GM18508 (cell line): Measurements from ENCODE around the gene STC2.
"Not testable (repeated sequence)": the region's sequence is repeated elsewhere in the genome, so short reads cannot be mapped to it uniquely, and the experiment has no call there.

Source experiments
- ATAC-seq: cut with Tn5 transposase; IDR thresholded peaks from one replicate; pipeline ENCODE4 v1.9.1; 2021; ENCODE audit warnings: moderate number of reproducible peaks; ENCODE audit not compliant: insufficient read depth, unreplicated experiment

The STC2 gene, protein sequence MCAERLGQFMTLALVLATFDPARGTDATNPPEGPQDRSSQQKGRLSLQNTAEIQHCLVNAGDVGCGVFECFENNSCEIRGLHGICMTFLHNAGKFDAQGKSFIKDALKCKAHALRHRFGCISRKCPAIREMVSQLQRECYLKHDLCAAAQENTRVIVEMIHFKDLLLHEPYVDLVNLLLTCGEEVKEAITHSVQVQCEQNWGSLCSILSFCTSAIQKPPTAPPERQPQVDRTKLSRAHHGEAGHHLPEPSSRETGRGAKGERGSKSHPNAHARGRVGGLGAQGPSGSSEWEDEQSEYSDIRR

DNA sequence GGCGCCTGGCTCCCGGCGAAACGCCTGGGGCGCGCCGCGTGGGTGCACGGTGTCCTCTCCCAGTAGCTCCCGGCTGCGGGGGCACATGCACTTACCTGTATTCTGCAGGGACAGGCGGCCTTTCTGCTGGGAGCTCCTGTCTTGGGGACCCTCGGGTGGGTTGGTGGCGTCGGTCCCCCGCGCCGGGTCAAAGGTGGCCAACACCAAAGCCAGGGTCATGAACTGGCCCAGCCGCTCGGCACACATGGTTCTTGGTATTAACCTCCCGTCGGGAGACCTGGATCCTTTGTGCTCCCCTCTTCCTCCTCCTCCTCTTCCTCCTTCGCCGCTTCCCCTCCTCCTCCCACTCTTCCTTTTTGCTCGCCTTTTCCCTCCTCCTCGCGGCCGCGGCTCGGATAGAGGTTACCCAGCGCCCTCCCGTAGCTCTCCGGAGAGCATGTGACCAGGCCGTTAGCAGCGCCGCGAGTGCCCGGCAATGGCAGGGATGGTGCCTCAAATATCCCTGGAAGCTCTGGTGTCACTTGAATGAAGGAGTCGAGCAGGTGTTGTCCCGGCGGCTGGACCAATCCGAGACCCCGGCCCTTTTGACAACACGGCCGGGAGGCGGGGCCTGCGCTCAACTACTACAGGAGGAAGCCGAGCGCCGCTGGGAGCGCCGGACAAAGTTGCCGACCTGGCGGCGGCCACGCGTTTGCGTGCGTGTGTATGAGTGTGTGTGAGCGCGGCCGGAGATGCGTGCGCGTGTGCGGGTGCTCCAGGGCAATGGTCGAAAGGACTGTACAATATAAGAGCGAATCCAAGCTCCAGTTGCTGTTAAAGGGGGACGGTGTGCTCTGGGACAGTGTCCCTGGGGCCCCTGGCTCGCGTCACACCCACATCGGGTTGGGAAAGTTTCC is at the start of gene STC2:
TSS of gene STC2 (minus strand) at position 467 of the 896 bp plus-strand sequence. CDS start at position 246, 221 bp downstream.
- peak; percentile 33 for ATAC-seq

DNA sequence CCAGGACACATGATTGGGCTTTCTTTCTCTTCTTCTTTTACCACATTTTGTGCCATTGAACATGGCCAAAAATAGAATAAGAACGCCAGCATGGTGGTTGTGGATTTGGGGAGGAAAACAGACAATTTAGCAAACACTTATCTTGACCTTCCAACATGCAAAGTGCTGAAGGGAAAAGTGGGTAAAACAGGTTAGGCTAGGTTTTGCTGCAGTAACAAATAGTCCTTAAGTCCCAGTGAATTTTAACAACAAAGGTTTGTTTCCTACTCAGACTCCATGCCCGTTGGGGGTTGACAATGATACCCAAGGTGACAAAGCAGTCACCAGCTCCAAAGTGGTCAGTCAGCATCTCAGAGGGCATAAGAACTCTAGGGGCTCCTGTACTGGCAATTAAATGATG is 43.2 kb upstream of the STC2 start:
- no peak for ATAC-seq

DNA sequence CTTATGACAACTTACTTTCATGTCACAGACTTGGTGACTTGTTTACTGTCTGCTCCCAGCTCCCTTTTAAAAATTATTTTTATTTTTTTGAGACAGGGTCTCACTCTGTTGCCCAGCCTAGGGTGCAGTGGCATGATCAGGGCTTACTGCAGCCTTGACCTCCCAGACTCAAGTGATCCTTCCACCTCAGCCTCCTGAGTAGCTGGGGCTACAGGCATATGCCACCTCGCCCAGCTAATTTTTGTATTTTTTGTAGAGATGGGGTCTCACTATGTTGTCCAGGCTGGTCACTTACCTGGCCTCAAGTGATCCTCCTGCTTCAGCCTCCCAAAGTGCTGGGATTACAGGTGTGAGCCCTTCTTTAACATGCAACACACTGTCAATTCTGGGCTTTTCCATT is 35.2 kb upstream of the STC2 start:
- ATAC-seq = not testable (repeated sequence)

DNA sequence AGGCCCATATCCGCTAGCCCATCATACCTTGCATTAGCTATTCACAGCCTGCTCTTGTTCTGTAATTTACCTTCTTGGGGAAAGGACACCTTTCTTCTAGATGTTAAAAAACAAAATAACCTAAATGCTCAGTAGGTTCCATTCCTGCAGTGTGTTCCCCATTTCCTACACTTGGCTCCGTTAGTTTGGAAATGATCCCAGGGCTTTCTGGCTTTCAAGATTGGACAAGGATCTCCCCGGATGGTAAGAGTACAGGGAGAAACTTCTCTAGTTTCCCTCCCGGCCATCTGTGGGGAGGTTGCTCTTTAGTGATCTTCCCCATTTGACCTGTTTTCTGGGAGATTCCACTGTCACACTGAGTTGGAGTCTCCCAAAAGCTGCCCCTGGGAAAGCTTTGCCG is 27.3 kb upstream of the STC2 start:
- no peak for ATAC-seq

DNA sequence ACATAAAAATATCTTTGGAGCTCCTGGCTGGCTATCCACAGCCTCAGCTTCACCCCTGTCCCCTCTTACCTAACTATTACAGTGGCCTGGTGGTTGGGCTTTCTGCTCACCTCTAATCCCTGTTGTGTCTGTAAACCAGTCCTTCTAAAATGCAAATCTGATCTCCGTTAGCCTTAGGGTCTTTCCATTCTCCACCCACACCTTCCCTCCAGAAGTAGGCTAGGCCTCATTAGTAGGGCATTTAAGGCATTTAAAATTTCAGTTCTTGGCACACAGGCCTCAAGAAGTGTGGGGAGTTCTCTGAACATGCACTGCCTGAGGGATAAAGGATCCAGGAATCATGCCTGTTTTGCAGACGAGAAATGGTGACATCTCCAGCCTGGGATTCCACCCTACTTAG is 26.4 kb upstream of the STC2 start:
- no peak for ATAC-seq

DNA sequence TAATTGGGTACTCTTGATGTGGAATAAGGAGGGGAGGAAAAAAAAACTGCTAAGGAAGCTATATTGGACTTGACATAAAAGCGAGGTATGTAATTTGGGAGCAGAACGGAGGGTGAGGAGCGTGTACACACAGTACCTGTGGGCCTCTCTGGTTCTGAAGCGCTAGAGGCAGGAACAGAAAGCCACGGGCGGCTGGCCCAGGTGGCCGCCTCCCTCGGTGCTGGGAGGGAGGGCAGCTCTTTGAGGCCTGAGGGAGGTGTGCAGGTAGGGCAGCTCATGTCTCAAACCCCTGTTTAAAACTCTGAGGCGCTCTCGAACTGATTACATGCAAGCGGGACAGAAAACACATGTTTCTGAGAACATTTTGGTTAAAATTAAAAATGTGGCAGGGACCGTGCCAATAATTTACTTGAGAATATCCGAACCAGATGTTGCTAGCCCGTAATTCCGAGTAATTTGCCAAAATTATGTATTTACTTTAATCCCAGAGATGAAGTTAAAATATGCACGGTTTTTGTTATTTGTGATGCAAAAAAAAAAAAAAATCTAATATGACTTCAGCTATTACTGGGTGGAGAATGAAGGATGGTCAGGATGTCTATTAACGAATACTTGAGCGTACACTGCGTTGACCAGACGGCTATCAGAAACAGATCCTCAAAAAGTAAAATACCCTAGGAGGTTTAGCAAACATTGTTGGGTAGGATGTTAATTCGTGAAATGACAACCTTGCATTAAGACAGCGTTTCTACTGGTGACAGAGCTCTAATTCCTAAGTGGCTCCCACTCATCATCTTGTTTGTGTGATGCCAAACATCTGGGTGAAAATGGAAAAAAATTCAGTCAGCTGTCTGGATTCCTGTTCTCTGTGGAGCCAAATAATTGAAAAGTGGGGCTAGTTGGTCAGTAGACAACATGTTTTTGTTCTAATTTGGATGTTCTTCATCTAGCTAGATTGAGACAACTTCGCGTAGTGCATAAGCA is 24.4 kb upstream of the STC2 start:
- no peak for ATAC-seq

DNA sequence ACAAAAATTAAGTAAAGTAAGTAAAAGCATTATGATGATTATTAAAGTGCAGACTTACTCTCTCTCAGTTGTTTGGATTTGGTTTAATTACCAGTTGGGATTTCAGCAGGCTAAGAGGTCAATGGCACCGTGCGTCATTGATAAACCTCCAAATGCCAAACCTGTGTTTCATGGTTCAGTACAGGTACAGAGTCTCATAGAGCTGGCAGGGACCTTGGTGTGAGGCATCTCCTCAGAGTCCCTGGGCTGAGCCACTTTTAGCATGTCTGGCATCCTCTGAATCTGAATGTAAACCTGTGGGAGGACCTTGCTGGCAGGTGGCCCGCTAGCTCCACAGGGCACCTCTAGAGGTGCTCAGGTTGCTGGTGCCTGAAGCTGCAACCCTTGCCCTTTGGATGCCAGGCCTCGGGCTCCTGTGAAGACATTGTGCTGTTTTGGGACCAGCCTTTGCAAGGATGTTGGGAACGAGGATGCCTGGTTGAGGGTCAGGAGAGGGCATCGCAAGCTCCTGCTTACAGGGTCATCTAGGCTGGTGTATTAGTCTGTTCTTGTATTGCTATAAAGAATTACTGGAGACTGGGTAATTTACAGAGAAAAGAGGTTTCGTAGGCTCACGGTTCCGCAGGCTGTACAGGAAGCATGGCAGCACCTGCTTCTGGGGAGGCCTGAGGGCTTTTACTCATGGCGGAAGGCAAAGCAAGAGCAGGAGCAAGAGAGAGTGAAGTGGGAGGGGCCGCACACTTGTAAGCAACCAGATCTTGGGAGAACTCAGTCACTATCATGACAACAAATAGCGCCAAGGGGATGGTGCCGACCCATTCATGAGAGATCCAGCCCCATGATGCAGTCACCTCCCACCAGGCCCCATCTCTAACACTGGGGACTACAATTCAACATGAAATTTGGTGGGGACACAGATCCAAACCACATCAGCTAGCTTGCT is 14.9 kb upstream of the STC2 start:
- no peak for ATAC-seq

DNA sequence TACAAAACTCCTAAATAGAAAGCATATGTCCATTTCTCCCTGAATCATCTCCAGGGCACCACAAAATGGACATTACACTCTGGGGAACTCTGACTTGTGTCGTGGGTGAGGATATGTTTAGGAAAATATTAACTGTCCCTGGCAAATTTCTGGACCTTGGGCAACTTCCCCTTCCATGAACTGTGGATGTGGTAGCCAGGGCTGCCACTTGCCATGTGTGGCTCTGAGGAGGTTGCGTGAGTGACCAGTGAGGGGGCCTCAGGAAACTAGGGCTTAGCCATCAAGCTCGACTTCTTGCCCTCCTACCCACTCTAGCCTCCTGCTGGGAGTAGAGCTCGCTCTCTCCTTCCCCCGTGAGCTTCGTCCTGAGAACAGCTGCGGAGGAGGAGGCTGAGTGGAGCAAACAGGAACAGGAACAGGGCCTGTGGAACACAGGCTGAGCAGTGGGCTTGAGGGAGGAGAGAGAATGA is 13.8 kb upstream of the STC2 start:
- no peak for ATAC-seq

DNA sequence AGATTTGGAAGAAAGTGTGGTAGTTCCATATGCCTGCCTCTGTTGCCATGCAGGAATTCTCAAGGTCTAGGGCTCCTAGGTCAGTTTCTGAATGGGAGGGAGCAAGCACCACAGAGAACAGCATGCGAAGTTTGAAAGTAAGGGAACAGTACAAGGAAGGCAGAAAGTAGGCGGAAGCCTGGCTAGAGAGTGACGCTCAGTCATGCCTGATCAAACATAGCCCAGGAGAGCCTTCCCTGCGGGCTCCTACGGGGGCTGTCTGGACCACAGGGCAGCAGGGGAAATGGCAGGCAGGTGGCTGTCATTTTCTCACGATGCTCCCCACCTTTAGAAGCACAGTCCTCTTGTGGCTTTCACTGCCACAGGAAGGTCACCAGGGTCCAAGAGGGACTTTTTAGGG is 12.8 kb upstream of the STC2 start:
- no peak for ATAC-seq

DNA sequence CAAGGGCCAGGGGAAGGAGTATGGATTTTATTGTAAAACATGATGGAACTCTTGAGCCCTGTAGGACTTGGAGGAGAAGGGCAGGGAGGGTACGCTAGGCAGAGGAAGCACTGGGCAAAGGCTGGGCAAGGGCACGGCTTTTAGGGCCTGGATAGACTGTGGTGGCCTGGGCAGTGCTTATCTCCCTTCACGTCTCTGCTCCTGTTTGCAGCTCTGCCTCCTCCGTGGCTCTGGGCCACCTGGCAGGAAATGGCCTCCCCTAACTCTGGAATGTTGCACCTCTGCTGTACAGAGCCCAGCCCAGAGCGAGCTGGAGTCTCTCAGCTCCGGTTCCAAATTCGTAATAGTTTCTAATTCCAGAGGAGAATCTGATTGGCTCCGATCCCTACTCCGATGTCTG is 12.2 kb upstream of the STC2 start:
- ATAC-seq = no peak

DNA sequence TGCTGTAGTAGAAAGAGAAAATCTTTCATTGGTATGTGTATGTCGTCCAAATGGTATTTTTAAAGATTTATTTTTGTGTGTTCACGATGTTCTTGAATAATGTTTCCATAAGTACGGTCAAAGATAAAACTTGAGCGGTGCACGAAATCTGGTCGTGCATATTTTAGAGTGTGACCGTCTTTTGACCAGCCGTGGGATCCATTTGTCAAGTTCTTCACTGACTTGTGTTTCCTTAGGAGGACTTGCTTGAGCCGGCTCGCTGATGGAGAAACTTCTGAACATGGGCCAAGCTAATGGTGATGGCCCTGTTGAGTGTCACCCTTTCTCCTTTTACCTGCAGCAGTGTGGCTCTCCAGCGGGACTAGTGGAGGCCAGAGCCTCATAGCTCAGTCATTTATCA is 11.1 kb upstream of the STC2 start:
- no peak for ATAC-seq

DNA sequence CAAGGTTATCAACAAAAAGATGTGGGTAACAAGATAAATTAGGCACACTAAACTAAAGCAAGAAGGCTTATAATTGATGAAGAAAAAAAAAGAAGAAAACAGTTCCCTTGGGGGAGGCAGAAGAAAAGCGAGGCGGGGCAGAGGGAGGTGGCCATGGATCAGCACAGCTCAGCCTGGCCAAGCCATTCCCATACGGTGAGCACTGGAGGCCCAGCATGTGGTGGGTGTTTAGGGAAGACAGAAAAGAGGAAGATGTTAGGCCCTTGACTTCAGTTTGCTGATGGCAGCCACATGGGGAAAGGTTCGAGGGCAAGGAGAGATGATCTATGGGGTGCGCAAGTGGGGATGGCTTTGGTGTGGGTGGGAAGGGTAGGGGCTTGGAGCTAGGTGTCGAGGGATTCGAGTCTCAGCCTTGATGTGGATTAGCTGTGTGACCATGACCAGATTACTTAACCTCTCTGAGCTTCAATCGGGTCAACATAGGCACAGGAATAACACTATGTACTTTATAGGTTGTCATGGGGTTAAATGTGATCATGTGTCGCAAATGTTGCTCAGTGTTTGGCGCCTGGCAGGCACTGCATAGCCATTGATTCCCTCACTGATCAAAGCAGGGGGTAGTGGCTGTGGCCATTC is 10.3 kb upstream of the STC2 start:
- no peak for ATAC-seq

DNA sequence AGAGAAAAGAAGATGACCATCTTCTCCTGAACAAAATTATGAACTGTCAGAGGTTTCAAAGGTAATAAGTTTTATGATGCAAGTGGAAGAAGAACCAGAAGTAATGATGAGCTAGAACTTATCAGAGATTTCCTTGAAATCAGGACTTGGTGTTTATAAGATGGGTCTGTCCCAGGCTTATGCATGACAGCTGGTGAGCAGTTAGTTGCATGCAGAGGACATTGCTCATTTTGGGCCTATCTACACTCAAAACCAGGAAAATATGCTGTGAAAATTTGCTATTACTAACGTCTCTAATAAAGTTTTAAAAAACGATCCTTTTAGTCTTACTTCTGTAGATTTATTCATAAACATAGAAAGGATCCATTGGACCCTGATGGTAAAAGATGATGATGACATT is 6.6 kb upstream of the STC2 start:
- ATAC-seq = no peak

DNA sequence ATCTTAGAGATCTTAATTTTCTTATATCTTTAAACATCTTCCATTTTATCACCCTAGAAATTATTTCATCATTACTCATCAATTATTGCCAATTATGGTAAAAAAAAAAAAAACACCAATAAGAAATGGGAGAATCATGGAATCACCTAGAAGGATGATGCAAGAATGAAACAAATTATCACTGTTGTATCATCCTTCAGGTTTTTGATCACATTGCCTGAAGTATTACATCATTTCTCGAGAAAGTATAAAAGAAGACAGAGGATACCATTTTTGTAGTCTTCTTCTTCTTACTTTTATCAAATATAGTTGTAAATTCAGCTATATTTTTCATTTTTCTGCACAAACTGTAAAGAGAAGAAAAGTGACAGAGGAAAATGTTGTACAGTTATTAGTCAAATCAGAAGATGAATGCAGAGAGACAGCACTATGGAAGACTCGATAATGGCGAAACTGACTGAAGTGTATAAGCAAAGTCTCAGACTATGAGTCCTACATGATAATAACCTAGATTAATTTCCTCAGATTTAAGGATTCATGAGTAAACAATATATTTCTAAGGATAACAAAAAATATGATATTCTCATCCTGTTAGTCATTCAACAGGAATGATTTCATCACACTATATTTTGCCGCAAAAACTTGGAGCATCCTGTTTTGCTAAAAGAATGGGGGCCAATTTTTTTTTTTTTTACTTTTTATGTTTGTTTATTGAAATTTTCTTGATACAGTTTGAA is 5.9 kb upstream of the STC2 start:
- ATAC-seq = no peak

DNA sequence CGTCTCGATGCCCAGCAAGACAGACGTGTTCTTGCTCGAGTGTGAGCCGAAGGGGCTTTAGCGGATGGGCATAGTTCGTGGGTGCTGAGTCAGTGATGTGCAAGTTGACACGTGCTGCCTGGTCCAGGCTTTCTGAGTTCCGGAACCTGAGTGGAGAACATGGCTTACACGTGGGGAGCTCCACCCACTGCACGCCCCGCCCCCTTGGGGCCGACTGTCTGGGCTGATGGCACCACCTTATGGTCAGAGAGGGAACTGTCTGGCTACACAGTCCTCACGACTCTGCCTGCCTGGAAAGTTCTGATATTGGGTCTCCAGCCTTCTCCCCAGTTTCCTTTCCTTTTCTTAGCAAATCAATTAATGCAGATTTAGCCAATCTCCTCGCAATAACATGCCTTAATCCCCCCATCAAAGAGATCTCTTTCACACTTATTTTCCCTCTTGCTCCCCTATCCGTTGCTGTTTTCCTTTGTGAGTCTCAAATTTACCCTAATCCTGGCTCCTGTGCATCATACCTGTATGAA is 3.8 kb upstream of the STC2 start:
- peak; percentile 43 for ATAC-seq

DNA sequence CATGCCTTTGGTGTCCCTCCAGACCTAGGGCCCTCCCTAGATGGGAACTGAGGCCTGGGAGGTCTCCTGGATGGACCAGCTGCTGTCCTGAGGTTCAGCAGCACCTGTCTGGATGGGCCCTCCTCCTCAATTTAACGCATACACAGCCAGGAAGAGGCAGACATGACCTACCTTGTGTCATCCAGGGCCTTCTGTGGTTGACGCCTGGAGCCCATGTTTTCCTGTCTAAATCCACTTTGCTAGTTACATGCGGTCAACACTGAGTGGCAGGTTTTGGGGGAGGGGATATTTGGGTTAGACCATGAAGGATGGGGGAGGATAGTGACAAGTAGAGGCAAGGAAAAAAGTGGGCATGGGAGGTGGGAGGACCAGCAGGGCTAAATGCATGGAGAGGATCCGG is 3.1 kb upstream of the STC2 start:
- ATAC-seq = no peak

DNA sequence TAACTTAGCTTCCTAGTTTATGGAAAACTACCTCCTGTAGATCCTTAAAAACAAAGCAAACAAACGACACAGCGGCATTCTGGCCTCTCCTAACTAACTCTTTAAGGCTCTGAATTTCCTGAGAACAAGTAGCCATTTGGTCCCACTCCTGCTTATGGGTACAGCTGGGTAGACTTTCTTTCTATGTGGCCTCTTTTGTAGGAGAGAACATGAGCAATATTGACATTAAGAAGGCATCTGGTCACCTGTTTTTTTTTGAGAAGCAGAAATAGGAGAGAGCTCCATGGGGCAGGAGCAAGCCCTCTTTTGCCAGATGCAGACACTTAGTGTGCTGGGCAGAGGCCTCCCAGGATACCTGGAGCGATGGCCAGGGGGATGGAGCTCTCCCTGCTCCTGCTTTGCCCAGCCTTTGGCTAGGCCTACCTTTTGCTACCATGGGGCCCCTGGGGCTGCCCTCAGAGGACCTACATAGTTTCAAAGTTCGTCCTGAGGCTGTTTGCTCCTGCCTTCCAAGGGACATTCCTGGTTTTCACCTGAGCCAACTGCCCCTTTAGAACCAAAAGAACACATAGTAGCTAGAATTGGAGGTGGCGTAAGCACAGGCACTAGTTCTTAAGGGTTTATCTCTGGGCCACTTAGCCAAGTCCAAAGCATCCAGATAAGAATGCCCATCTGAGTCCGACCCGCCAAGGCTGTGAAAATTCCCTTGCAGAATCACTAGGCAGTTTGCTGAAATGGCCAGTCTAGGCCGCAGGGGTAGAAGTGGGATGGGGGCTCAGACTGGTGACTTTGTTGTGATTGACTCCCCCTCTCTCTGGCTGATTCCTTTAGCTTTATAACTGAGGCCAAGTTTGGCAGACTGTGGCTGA is 2.4 kb upstream of the STC2 start:
- ATAC-seq = no peak
